ENCODE results near the gene TWNK.
A peak's percentile ranks its signal among the peaks of the same experiment; 100 is the strongest.

The TWNK gene

GRCh38 chr10:101031128-101031795 lies 43.9 kb downstream of the TWNK start, which contains the start of the genes PDZD7 and SFXN3:
TSS of gene PDZD7 (minus strand) at chr10:101031129. CDS start at chr10:101030219, 910 bp downstream.
TSS of gene SFXN3 (plus strand) at chr10:101031234. CDS start at chr10:101034695, 3,461 bp downstream.
- no peaks in the 10 kb centered on the region for H3K9me2 ChIP-seq (replicated peaks; ENCODE audit: insufficient read depth, low read length)
- no peaks in the 10 kb centered on the region for H4K20me1 ChIP-seq (ENCODE audit: insufficient read depth, low read length)
- H3K4me1 ChIP-seq (ENCODE audit: low read length) = peaks cover 7% of the 10 kb centered on the region; the same call in 1 of the 2 replicates
- no peak for TF ChIP-seq EZH2 (optimal IDR thresholded peaks at IDR 0.05; ENCODE audit: low read depth, low read length)
- TF ChIP-seq EZH2phosphoT487 (IDR thresholded peaks at IDR 0.05; ENCODE audit: low read length) = no peak
- TF ChIP-seq CTCF (IDR thresholded peaks at IDR 0.05; ENCODE audit: low read length) = no peak
- H3K27ac ChIP-seq (ENCODE audit: low read length) = no peak within 1 kb of the TSS
- H3K79me2 ChIP-seq (ENCODE audit: low read length) = no peaks in the 10 kb centered on the region
- peak within 1 kb of the TSS; percentile 75 for H3K4me3 ChIP-seq (ENCODE audit: low read length)
- H2AFZ ChIP-seq (ENCODE audit: low read length) = peak within 1 kb of the TSS; percentile 99
- H3K9ac ChIP-seq (ENCODE audit: low read length) = peak within 1 kb of the TSS; percentile 32; the same call in 1 of the 2 replicates
- peak; percentile 92 for DNase-seq
- no peaks in the 10 kb centered on the region for H3K36me3 ChIP-seq (replicated peaks; ENCODE audit: insufficient read depth, low read length)
- peak within 1 kb of the TSS; percentile 100 for H3K4me2 ChIP-seq (ENCODE audit: low read depth, low read length)
- H3F3A ChIP-seq (ENCODE audit: insufficient read depth, low read length) = no peaks in the 10 kb centered on the region
- no peaks in the 10 kb centered on the region for H3K9me3 ChIP-seq (replicated peaks; ENCODE audit: insufficient read depth, low read length)
- H3K27me3 ChIP-seq (replicated peaks; ENCODE audit: insufficient read depth, low read length) = peaks cover 78% of the 10 kb centered on the region

GRCh38 chr10:101031796-101032636 lies 44.7 kb downstream of the TWNK start:
- Histone ChIP-seq H3K36me3 (replicated peaks; ENCODE audit: insufficient read depth, low read length) (no peaks in the 10 kb centered on the region), H3K79me2 (ENCODE audit: low read length) (no peaks in the 10 kb centered on the region), H3K4me2 (ENCODE audit: low read depth, low read length) (peak overlapping the region; percentile 100), H3K27me3 (replicated peaks; ENCODE audit: insufficient read depth, low read length) (peaks cover 78% of the 10 kb centered on the region), H3K9me3 (replicated peaks; ENCODE audit: insufficient read depth, low read length) (no peaks in the 10 kb centered on the region), H3K9me2 (replicated peaks; ENCODE audit: insufficient read depth, low read length) (no peaks in the 10 kb centered on the region), H2AFZ (ENCODE audit: low read length) (peak overlapping the region; percentile 99), H3K4me1 (ENCODE audit: low read length) (peaks cover 7% of the 10 kb centered on the region; the same call in 1 of the 2 replicates), H3K9ac (ENCODE audit: low read length) (no peak overlapping the region), H3K4me3 (ENCODE audit: low read length) (peak overlapping the region; percentile 75), H4K20me1 (ENCODE audit: insufficient read depth, low read length) (no peaks in the 10 kb centered on the region), H3K27ac (ENCODE audit: low read length) (no peak overlapping the region), H3F3A (ENCODE audit: insufficient read depth, low read length) (no peaks in the 10 kb centered on the region)
- no peak for DNase-seq
- TF ChIP-seq EZH2phosphoT487 (IDR thresholded peaks at IDR 0.05; ENCODE audit: low read length) = no peak
- TF ChIP-seq CTCF (IDR thresholded peaks at IDR 0.05; ENCODE audit: low read length) = no peak
- no peak for TF ChIP-seq EZH2 (optimal IDR thresholded peaks at IDR 0.05; ENCODE audit: low read depth, low read length)

GRCh38 chr10:101032637-101033224 lies 45.4 kb downstream of the TWNK start:
- no peaks in the 10 kb centered on the region for H3F3A ChIP-seq (ENCODE audit: insufficient read depth, low read length)
- DNase-seq = no peak
- H3K27me3 ChIP-seq (replicated peaks; ENCODE audit: insufficient read depth, low read length) = peaks cover 72% of the 10 kb centered on the region
- no peak overlapping the region for H3K9ac ChIP-seq (ENCODE audit: low read length)
- no peak overlapping the region for H3K27ac ChIP-seq (ENCODE audit: low read length)
- no peak overlapping the region for H2AFZ ChIP-seq (ENCODE audit: low read length)
- H3K36me3 ChIP-seq (replicated peaks; ENCODE audit: insufficient read depth, low read length) = no peaks in the 10 kb centered on the region
- H3K4me2 ChIP-seq (ENCODE audit: low read depth, low read length) = no peak overlapping the region
- no peaks in the 10 kb centered on the region for H4K20me1 ChIP-seq (ENCODE audit: insufficient read depth, low read length)
- no peaks in the 10 kb centered on the region for H3K9me2 ChIP-seq (replicated peaks; ENCODE audit: insufficient read depth, low read length)
- no peaks in the 10 kb centered on the region for H3K9me3 ChIP-seq (replicated peaks; ENCODE audit: insufficient read depth, low read length)
- no peak overlapping the region for H3K4me3 ChIP-seq (ENCODE audit: low read length)
- TF ChIP-seq EZH2phosphoT487 (IDR thresholded peaks at IDR 0.05; ENCODE audit: low read length) (no peak), EZH2 (optimal IDR thresholded peaks at IDR 0.05; ENCODE audit: low read depth, low read length) (no peak), CTCF (IDR thresholded peaks at IDR 0.05; ENCODE audit: low read length) (no peak)
- peaks cover 7% of the 10 kb centered on the region; the same call in 1 of the 2 replicates for H3K4me1 ChIP-seq (ENCODE audit: low read length)
- no peaks in the 10 kb centered on the region for H3K79me2 ChIP-seq (ENCODE audit: low read length)

Measured in MM.1S (cell line).